Spleen (tissue), 13 donors: ENCODE data around the gene IFI27L2. TPM values are rescaled to one million over a fixed set of nuclear protein-coding genes. Genes with fewer than 3 reads are reported as not detected.

Experiments used
- DNase-seq: peaks from one replicate; pipeline ENCODE4 v3.0.0-alpha.2; 2020
- H3K27ac ChIP-seq, 8 donors: fragments of 200-600 bp; sonication (generic) in 7 of 8; 1 replicate in 4 of 8; 2 replicates in 4 of 8; pipeline versions ENCODE4 v1.5.0 to v1.8.0; 2016 to 2021; ENCODE audit warnings: inconsistent platforms in 4 of 8, mild to moderate bottlenecking in 4 of 8, moderate library complexity in 1 of 8
- H3K27me3 ChIP-seq, 7 donors: fragments of 200-600 bp; sonication (generic) in 6 of 7; replicated peaks in 1 of 7; 1 replicate in 4 of 7; 2 replicates in 3 of 7; pipeline versions ENCODE4 v1.5.0 to v1.8.0; 2016 to 2021; ENCODE audit warnings: inconsistent platforms in 3 of 7, mild to moderate bottlenecking in 1 of 7
- H3K36me3 ChIP-seq, 6 donors: fragments of 200-600 bp; sonication (generic) in 5 of 6; 1 replicate in 4 of 6; 2 replicates in 2 of 6; pipeline versions ENCODE4 v1.5.0 to v1.8.0; 2016 to 2021; ENCODE audit warnings: inconsistent platforms in 2 of 6
- H3K4me1 ChIP-seq, 6 donors: fragments of 200-600 bp; sonication (generic) in 5 of 6; 1 replicate in 3 of 6; 2 replicates in 3 of 6; pipeline versions ENCODE4 v1.5.0 to v1.8.0; 2016 to 2021; ENCODE audit warnings: inconsistent platforms in 3 of 6
- H3K4me3 ChIP-seq, 8 donors: fragments of 200-600 bp; sonication (generic) in 7 of 8; 1 replicate in 4 of 8; 2 replicates in 4 of 8; pipeline versions ENCODE4 v1.5.0 to v1.8.0; 2016 to 2021; ENCODE audit warnings: inconsistent platforms in 4 of 8, mild to moderate bottlenecking in 4 of 8, moderate library complexity in 2 of 8
- H3K9me3 ChIP-seq, 8 donors: fragments of 200-600 bp; sonication (generic) in 7 of 8; 1 replicate in 4 of 8; 2 replicates in 4 of 8; pipeline versions ENCODE4 v1.5.0 to v1.8.0; 2016 to 2021; ENCODE audit warnings: inconsistent platforms in 4 of 8
- POLR2A ChIP-seq, 3 donors: fragments of 450-650 bp; IDR thresholded peaks; one replicate each; pipeline ENCODE4 v1.5.1; 2017; ENCODE audit warnings: antibody characterized with exemption in 3 of 3, mild to moderate bottlenecking in 1 of 3
- POLR2AphosphoS5 ChIP-seq, 3 donors: sonication (generic); formaldehyde crosslinking; IDR thresholded peaks; one replicate each; pipeline ENCODE4 v1.5.1; 2017; ENCODE audit warnings: antibody characterized with exemption in 3 of 3
- WGBS, 5 donors: extraction: QIAGEN DNeasy Blood & Tissue Kit in 3 of 5; methylation state at CpG; one replicate each; pipeline versions ENCODE4 v1.1.5 to v1.1.7; 2013 to 2018; 5-methylcytosine and 5-hydroxymethylcytosine counted together
- intact Hi-C: fragments of 100-400 bp; cut with DNase I; formaldehyde crosslinking; loops from one replicate; pipeline ENCODE4 v1.15.0; 2023; ENCODE audit warnings: low total_unique reads
- long read RNA-seq, 2 donors: transcript quantifications; one replicate each; lab custom pipeline, GENCODE V29; 2026
- polyA plus RNA-seq, 3 donors: library from polyadenylated mRNA; stranded (reverse); fragments of 200-250 nt; gene quantifications; one replicate each; pipeline ENCODE4 v1.2.1, GENCODE V29; 2013
- total RNA-seq, 7 donors: library from RNA; depleted of rRNA in 3 of 7; stranded (reverse); fragments of >200 nt in 3 of 7; fragmentation: NEBNext Ultra II Directional in 4 of 7; extraction: Animal tissue kit (Norgen Biotek cat#: 25700) in 4 of 7; gene quantifications; one replicate each; pipeline versions ENCODE4 v1.1.0 to v1.2.1, GENCODE V29; 2016 to 2021
- TF ChIP-seq, protein P1 (sequence below), 11 experiments: fragments of 200-600 bp in 7 of 11; fragments of 450-650 bp in 4 of 11; sonication (generic) in 4 of 11; IDR thresholded peaks in 8 of 11; conservative IDR thresholded peaks in 3 of 11; 1 replicate in 7 of 11; 2 replicates in 4 of 11; pipeline versions ENCODE4 v1.4.0 to v1.8.0; 2016 to 2021; ENCODE audit warnings: antibody characterized with exemption in 11 of 11, inconsistent platforms in 4 of 11, mild to moderate bottlenecking in 1 of 11
- donor health status: healthy with polysubstance abuse.
- donor health status: DM: no; HTN: no; CAD: no; lungs with moderate emphysema.
- donor health status: DM: no; HTN: no; CAD: no.
- donor health status: Bipolar disorder and iron deficiency.
- donor health status: healthy.
- donor health status: DM: no; HTN: no; CAD: no.
- donor health status: DM: yes; HTN: yes; CAD: no.

IFI27L2 gene, protein sequence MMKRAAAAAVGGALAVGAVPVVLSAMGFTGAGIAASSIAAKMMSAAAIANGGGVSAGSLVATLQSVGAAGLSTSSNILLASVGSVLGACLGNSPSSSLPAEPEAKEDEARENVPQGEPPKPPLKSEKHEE
- total RNA-seq (10 to 100 TPM; 40.6 to 93.1 (median 49.9) TPM), polyA plus RNA-seq (100 to 1,000 TPM; 118 to 137 (median 124) TPM)
- long read RNA-seq, donor 1, transcript IFI27L2-201 (4 exons, 511 nt) = major isoform, 44 of 58 reads
- long read RNA-seq, donor 1, transcript IFI27L2-204 (3 exons, 516 nt) = minor isoform, 11 of 58 reads
- long read RNA-seq, donor 1, partial matches to known transcripts = 0 of 58 reads
- long read RNA-seq, donor 1, other reads (novel, unspliced or antisense) = 0 of 58 reads
- long read RNA-seq, donor 2, transcript IFI27L2-201 (4 exons, 511 nt) = major isoform, 32 of 49 reads
- long read RNA-seq, donor 2, transcript IFI27L2-204 (3 exons, 516 nt) = minor isoform, 13 of 49 reads
- long read RNA-seq, donor 2, partial matches to known transcripts = 0 of 49 reads
- long read RNA-seq, donor 2, other reads (novel, unspliced or antisense) = 0 of 49 reads

DNA sequence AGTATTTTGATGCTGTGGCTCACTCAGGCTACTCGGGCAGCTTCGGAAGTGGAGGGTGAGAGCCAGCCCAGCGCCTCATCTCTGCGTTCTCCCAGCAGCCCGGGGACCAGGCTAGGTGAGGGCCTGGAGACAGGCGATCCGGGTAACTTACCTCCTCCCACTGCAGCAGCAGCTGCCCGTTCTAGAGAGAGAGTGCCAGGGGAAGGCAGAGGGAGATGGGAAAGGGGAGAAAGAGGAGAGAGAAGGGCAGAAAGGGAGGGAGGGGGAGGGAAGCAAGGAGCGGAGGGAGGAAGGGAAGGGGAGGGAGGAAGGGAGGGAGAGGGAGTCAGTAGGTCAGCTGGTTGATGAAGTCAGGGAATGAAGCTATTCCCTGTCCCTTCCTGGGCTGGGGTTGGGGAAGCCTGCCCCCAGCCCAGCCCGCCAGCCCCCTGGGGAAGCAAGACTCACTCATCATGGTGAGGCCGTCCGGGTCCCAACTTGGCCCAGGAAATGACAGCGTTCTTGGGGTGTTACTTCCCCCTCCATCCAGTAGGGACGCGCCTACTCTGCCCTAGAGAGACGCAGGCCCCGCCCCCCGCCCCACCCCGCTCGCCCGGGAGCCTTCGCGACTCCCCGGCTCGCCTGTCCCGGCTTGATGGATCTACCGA, at the start of gene IFI27L2:
Gene IFI27L2 (minus strand): TSS at position 494 of the 647 bp plus-strand sequence. CDS start 40 bp downstream, at position 454.
- Histone ChIP-seq H3K9me3 (no peaks in the 10 kb centered on the region), H3K4me3 (peak within 1 kb of the TSS; percentile 39 to 74 (median 54)), H3K27me3 (peaks cover 0 to 10% (median 0%) of the 10 kb centered on the region in 7 donors), H3K27ac (peak within 1 kb of the TSS; percentile 53 to 87 (median 83)), H3K36me3 (peaks cover 0 to 16% (median 0%) of the 10 kb centered on the region in 6 donors), H3K4me1 (peaks cover 3 to 31% (median 14%) of the 10 kb centered on the region in 6 donors)
- DNase-seq = peak; percentile 91
- 1 to 2% (median 1%) methylated on average over 12 to 27 of the region's 27 CpGs for WGBS, 5 donors
- TF ChIP-seq POLR2AphosphoS5 (IDR thresholded peaks at IDR 0.05) (peak; percentile 72 to 75 (median 73)), POLR2A (IDR thresholded peaks at IDR 0.05) (no peak)
- TF ChIP-seq, protein P1, sequence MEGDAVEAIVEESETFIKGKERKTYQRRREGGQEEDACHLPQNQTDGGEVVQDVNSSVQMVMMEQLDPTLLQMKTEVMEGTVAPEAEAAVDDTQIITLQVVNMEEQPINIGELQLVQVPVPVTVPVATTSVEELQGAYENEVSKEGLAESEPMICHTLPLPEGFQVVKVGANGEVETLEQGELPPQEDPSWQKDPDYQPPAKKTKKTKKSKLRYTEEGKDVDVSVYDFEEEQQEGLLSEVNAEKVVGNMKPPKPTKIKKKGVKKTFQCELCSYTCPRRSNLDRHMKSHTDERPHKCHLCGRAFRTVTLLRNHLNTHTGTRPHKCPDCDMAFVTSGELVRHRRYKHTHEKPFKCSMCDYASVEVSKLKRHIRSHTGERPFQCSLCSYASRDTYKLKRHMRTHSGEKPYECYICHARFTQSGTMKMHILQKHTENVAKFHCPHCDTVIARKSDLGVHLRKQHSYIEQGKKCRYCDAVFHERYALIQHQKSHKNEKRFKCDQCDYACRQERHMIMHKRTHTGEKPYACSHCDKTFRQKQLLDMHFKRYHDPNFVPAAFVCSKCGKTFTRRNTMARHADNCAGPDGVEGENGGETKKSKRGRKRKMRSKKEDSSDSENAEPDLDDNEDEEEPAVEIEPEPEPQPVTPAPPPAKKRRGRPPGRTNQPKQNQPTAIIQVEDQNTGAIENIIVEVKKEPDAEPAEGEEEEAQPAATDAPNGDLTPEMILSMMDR (IDR thresholded peaks at IDR 0.05 in 8 of 11, conservative IDR thresholded peaks at IDR 0.05 in 3 of 11) = peak; percentile 8 to 68 (median 43)
- intact Hi-C loops = no loop called here

DNA sequence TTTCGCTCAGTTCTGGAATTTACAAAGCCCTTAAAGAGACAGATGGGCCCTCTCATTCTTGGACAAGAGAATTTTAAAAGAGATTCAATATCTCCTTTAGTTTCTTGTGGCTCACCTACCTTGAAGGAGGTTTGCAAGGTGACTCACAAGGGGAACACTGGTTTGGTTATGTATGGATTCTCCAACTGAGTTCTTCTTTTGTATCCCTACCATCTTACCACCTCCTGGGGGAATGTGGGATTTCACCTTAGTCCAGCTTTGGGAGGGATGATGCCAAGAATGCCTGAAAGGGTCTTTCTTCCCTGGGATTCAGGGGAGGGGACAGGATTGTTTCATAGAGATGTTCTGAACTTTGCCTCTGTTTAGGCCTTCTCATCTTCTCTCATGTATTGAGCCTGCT, 48.4 kb upstream of the IFI27L2 start:
- no peak for DNase-seq
- no peaks in the 10 kb centered on the region for H3K9me3 ChIP-seq
- intact Hi-C loops = loop anchor here (5.0 kb wide), 1 partner anchor 141 kb away; no protein-coding TSS in a partner anchor
- H3K36me3 ChIP-seq = no peaks in the 10 kb centered on the region
- peaks cover 9 to 38% (median 28%) of the 10 kb centered on the region in 6 donors for H3K4me1 ChIP-seq
- H3K4me3 ChIP-seq = no peak overlapping the region
- peaks cover 0 to 72% (median 50%) of the 10 kb centered on the region in 7 donors for H3K27me3 ChIP-seq
- WGBS, 5 donors = 71 to 96% (median 87%) methylated on average over 1 of the region's 1 CpG
- no peak for TF ChIP-seq POLR2A (IDR thresholded peaks at IDR 0.05)
- TF ChIP-seq POLR2AphosphoS5 (IDR thresholded peaks at IDR 0.05) = no peak
- TF ChIP-seq, protein P1 (IDR thresholded peaks at IDR 0.05 in 8 of 11, conservative IDR thresholded peaks at IDR 0.05 in 3 of 11) = no peak
- no peak overlapping the region for H3K27ac ChIP-seq

DNA sequence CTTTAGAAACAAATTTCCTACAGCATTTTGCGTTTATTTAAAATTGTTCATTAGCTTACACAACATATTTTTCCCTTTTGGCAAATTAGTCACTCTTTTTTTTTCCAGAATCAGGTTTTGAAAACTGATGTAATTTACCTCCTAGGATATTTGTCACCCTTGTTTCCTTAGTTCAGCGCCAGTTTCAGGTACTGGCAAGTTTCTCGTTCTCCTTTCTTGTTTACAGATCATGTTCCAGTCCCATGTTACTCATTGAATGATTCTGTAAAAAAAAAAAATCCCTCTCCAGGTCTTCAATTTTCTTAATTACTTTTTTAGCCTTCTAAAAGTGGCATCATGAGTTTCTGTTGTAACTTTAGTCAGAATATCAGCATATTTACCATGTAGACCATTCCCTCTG, 47.4 kb upstream of the IFI27L2 start:
- Histone ChIP-seq H3K4me3 (no peak overlapping the region), H3K36me3 (no peaks in the 10 kb centered on the region), H3K9me3 (no peaks in the 10 kb centered on the region), H3K4me1 (peaks cover 9 to 38% (median 28%) of the 10 kb centered on the region in 6 donors), H3K27me3 (peaks cover 0 to 80% (median 45%) of the 10 kb centered on the region in 7 donors), H3K27ac (no peak overlapping the region)
- TF ChIP-seq, protein P1 (IDR thresholded peaks at IDR 0.05 in 8 of 11, conservative IDR thresholded peaks at IDR 0.05 in 3 of 11) = no peak
- TF ChIP-seq POLR2AphosphoS5 (IDR thresholded peaks at IDR 0.05) = no peak
- no peak for TF ChIP-seq POLR2A (IDR thresholded peaks at IDR 0.05)
- no peak for DNase-seq
- 82 to 89% (median 83%) methylated on average over 3 of the region's 3 CpGs for WGBS, 5 donors
- intact Hi-C loops = loop anchor here (5.0 kb wide), 1 partner anchor 140 kb away; no protein-coding TSS in a partner anchor
